HFFc6 (cell line): ENCODE measurements around the gene ETV1. TPM values are rescaled to one million over a fixed set of nuclear protein-coding genes. Genes with fewer than 3 reads are reported as not detected.

ENCODE experiments used
- DNase-seq: peaks from one replicate; pipeline ENCODE4 v3.0.0-alpha.2; 2018
- H3K27ac Mint-ChIP-seq: 2 replicates; pipeline ENCODE4 v1.8.0; 2020; ENCODE audit warnings: mild to moderate bottlenecking, mixed read lengths
- H3K27me3 Mint-ChIP-seq: 2 replicates; pipeline ENCODE4 v1.8.0; 2021; ENCODE audit warnings: mild to moderate bottlenecking, moderate library complexity, mixed read lengths; ENCODE audit not compliant: insufficient read depth
- H3K36me3 Mint-ChIP-seq: 2 replicates; pipeline ENCODE4 v1.8.0; 2021; ENCODE audit warnings: low read depth, mixed read lengths
- H3K4me1 Mint-ChIP-seq: 2 replicates; pipeline ENCODE4 v1.8.0; 2020; ENCODE audit warnings: low read depth, mixed read lengths
- H3K4me3 Mint-ChIP-seq: 2 replicates; pipeline ENCODE4 v1.8.0; 2020; ENCODE audit warnings: mild to moderate bottlenecking, moderate library complexity, mixed read lengths
- H3K9me3 Mint-ChIP-seq: 2 replicates; pipeline ENCODE4 v1.8.0; 2020; ENCODE audit warnings: mild to moderate bottlenecking, mixed read lengths
- CTCF ChIP-seq: fragments of 200-600 bp; sonication (generic); IDR thresholded peaks from 2 replicates; pipeline ENCODE4 v1.5.0; 2021; ENCODE audit warnings: antibody characterized with exemption, mild to moderate bottlenecking
- long read RNA-seq: library from polyadenylated mRNA; unstranded; transcript quantifications from one replicate; pipeline ENCODE4 v2.0.0, GENCODE V29; 2019
- total RNA-seq, 6 experiments: library from RNA; stranded (reverse); fragmentation: NEBNext Ultra II Directional; extraction: Animal tissue kit (Norgen Biotek cat#: 25700); gene quantifications; 2 replicates in 1 of 6; 3 replicates in 5 of 6; pipeline ENCODE4 v1.2.3, GENCODE V29; 2021

ETV1 gene
- total RNA-seq: 10 to 100 TPM; 13.4 to 25.7 (median 23.6) TPM
- long read RNA-seq, full-length matches to known transcripts: 3 of 9 reads
- long read RNA-seq, partial matches to known transcripts: 3 of 9 reads
- long read RNA-seq, other reads (novel, unspliced or antisense): 3 of 9 reads

- peaks cover 24% of the 10 kb centered on the region for H3K4me1 Mint-ChIP-seq
- no peak within 1 kb of the TSS for H3K27ac Mint-ChIP-seq
- DNase-seq: peak; percentile 68
Measured at GRCh38 chr7:13989126-13989948, at the start of gene ETV1. TSS of gene ETV1 (minus strand) at chr7:13989666. CDS start at chr7:13989052, 614 bp downstream.

GRCh38 chr7:14024406-14024805 lies 34.9 kb upstream of the ETV1 start:
- H3K4me1 Mint-ChIP-seq: no peaks in the 10 kb centered on the region
- H3K4me3 Mint-ChIP-seq: no peak overlapping the region
- no peaks in the 10 kb centered on the region for H3K36me3 Mint-ChIP-seq
- no peaks in the 10 kb centered on the region for H3K27me3 Mint-ChIP-seq
- TF ChIP-seq CTCF: no peak
- no peak for DNase-seq
- no peak overlapping the region for H3K27ac Mint-ChIP-seq
- no peaks in the 10 kb centered on the region for H3K9me3 Mint-ChIP-seq

More at GRCh38 chr7:13989126-13989948, at the start of gene ETV1:
- peak; percentile 64 for TF ChIP-seq CTCF
- H3K4me3 Mint-ChIP-seq: no peak within 1 kb of the TSS
- H3K9me3 Mint-ChIP-seq: no peaks in the 10 kb centered on the region
- H3K36me3 Mint-ChIP-seq: peaks cover 13% of the 10 kb centered on the region; the same call in 1 of the 2 replicates
- no peaks in the 10 kb centered on the region for H3K27me3 Mint-ChIP-seq

GRCh38 chr7:14023838-14024237 lies 34.4 kb upstream of the ETV1 start:
- H3K36me3 Mint-ChIP-seq: no peaks in the 10 kb centered on the region
- no peaks in the 10 kb centered on the region for H3K27me3 Mint-ChIP-seq
- no peaks in the 10 kb centered on the region for H3K9me3 Mint-ChIP-seq
- H3K4me1 Mint-ChIP-seq: no peaks in the 10 kb centered on the region
- H3K27ac Mint-ChIP-seq: no peak overlapping the region
- H3K4me3 Mint-ChIP-seq: no peak overlapping the region
- no peak for DNase-seq
- no peak for TF ChIP-seq CTCF

- no peak for DNase-seq
- TF ChIP-seq CTCF: no peak
- Mint-ChIP-seq H3K27ac (no peak overlapping the region), H3K27me3 (no peaks in the 10 kb centered on the region), H3K36me3 (no peaks in the 10 kb centered on the region), H3K4me3 (no peak overlapping the region), H3K9me3 (no peaks in the 10 kb centered on the region), H3K4me1 (no peaks in the 10 kb centered on the region)
Measured at GRCh38 chr7:14023342-14023741, 33.9 kb upstream of the ETV1 start.

- no peak for TF ChIP-seq CTCF
- H3K36me3 Mint-ChIP-seq: no peaks in the 10 kb centered on the region
- no peaks in the 10 kb centered on the region for H3K27me3 Mint-ChIP-seq
Measured at GRCh38 chr7:14021069-14021468, 31.6 kb upstream of the ETV1 start.

More at GRCh38 chr7:14021069-14021468, 31.6 kb upstream of the ETV1 start:
- no peak overlapping the region for H3K4me3 Mint-ChIP-seq
- no peak for DNase-seq
- no peaks in the 10 kb centered on the region for H3K9me3 Mint-ChIP-seq
- no peak overlapping the region for H3K27ac Mint-ChIP-seq
- no peaks in the 10 kb centered on the region for H3K4me1 Mint-ChIP-seq
